HG03103 (cell line): Measurements from ENCODE around the gene GFM2.
A peak's percentile ranks its signal among the peaks of the same experiment; 100 is the strongest.
"Not testable (repeated sequence)": the region's sequence is repeated elsewhere in the genome, so short reads cannot be mapped to it uniquely, and the experiment has no call there.

Experiments used
- ATAC-seq: cut with Tn5 transposase; IDR thresholded peaks from one replicate; pipeline ENCODE4 v1.9.1; 2021; ENCODE audit warnings: low read depth; ENCODE audit not compliant: unreplicated experiment

The GFM2 gene, protein sequence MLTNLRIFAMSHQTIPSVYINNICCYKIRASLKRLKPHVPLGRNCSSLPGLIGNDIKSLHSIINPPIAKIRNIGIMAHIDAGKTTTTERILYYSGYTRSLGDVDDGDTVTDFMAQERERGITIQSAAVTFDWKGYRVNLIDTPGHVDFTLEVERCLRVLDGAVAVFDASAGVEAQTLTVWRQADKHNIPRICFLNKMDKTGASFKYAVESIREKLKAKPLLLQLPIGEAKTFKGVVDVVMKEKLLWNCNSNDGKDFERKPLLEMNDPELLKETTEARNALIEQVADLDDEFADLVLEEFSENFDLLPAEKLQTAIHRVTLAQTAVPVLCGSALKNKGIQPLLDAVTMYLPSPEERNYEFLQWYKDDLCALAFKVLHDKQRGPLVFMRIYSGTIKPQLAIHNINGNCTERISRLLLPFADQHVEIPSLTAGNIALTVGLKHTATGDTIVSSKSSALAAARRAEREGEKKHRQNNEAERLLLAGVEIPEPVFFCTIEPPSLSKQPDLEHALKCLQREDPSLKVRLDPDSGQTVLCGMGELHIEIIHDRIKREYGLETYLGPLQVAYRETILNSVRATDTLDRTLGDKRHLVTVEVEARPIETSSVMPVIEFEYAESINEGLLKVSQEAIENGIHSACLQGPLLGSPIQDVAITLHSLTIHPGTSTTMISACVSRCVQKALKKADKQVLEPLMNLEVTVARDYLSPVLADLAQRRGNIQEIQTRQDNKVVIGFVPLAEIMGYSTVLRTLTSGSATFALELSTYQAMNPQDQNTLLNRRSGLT

DNA sequence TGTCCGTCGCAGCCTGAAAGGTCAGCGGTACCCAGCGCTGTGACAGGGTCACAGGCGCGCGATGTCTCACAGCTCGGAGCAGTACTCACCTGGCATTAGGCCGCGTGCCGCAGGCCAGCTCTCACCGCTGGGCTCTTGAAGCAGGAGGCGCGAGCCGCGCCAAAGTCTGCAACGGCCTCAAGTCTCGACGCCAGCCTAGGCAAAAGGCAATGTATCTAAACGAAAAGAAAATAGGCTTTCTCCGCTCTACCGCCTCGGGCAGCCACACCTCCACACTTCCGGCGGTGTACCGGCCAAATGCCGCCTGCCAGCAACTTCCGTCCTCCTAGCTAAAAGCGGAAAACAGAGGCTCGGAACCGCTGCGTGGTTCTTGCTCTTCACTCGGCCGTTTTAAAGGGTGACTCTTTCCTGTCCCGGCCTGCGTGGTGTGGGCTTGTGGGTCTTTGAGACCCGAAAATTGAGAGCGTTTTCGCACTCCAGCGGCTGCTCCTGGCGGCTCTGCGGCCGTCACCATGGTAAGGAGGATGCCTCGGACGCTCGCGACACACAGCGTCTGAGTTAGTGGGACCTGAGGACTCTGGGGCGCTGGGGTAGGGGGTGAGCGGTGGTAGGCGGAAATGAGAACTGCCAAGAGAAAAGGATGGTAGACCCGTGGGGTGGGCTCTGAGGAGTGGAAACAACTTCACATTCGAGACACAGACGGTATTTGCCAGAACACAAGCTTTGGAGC is at the start of gene GFM2, which contains the start of gene NSA2:
Gene GFM2 (minus strand): TSS at position 269 of the 730 bp plus-strand sequence. CDS start 3,375 bp downstream, outside the sequence.
Gene NSA2 (plus strand): TSS at position 401 of the 730 bp plus-strand sequence. CDS start 112 bp downstream, at position 513.
- peak; percentile 76 for ATAC-seq

DNA sequence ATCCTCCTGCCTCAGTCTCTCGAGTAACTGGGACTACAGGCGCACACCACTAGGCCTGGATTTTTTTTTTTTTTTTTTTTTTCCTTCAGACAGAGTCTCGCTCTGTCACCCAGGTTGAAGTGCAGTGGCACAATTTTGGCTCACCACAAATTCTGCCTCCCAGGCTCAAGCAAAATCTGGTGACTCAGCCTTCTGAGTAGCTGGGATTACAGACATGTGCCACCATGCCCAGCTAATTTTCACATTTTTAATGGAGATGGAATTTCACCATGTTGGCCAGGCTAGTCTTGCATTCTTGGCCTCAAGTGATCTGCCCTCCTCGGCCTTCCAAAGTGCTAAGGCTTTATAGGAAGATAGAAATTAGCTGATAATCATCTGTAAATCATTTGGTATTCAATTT is 44.0 kb upstream of the GFM2 start:
- no peak for ATAC-seq

DNA sequence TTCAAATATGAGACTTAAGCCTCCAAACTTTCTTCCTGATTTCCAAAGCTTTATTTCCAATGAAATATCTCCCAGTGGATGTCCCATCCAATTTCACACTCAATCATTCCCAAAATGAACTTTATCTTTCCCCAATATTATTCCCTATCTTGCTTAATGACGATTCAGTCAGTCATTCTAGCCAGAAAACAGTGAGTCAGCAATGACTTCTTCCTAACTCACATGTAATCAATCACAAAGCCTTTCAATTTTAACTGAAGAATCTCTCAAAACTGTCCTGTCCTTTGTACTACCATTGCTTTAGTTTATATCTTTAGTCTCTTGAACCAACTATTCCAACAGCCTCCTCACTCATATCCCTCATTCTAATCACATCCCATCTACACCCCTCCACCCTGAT is 35.0 kb upstream of the GFM2 start:
- no peak for ATAC-seq

DNA sequence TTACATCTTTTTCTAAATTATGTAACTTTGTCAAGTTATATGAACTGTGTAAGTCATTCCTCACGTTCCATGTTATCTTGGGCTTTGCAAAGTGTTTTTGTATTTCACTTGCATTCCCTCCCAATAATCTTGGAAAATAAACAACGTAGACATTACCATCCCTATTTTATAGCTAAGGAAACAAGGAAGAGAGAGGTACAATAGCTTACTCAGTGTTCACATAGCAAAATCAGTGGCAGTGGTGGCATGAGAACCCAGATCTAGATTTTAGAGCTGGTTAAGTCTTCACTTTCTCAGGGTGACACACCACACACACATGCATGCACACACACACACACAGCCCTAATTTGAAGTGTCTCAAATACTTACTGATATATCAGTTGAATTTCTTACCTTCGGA is 34.3 kb upstream of the GFM2 start:
- no peak for ATAC-seq

DNA sequence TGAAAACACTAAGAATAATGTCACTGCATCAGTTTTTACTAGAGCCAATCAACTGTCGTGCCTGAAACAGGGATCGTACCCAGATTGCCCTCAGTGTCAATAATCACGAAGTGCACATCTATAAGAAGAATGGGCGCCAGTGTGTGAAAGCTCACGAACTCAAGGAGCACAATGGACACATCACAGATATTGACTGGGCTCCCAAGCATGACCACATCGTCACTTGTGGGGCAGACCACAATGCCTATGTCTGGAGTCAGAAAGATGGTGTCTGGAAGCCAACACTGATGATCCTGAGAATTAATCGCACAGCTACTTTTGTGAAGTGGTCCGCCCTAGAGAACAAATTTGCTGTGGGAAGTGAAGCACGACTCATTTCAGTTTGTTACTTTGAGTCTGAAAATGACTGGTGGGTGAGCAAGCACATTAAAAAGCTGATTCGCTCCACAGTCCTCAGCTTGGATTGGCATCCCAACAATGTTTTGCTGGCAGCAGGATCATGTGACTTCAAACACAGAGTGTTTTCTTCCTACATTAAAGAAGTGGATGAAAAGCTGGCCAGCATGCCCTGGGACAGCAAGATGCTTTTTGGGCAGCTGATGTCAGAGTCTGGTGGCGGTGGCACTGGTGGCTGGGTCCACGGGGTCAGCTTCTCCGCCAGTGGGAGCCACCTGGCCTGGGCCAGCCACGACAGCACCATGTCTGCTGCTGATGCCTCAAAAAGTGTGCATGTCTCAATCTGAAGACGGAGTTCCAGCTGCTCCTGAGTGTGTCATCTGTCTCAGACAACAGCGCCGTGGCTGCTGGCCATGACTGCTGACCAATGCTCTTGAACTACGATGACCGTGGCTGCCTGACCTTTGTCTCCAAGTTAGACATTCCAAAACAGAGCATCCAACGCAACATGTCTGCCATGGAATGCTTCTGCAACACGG is 32.3 kb upstream of the GFM2 start:
- no peak for ATAC-seq

DNA sequence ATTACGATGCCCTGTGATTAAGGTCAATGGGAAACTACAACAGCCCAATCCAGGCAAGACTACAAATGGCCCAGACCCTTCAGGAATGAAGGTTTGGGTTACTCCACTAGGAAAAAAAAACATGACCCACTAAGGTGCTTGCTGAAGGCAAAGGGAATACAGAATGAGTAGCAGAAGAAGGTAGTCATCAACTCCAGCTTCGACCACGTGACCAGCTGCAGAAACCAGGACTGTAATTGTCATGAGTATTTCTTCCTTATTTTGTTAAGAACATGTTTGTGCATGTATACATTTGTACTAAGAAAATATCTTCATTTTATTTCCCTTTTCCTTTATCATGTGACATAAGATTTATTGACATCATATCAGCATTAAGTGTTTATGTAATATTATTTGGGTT is 24.8 kb upstream of the GFM2 start:
- not testable (repeated sequence) for ATAC-seq

DNA sequence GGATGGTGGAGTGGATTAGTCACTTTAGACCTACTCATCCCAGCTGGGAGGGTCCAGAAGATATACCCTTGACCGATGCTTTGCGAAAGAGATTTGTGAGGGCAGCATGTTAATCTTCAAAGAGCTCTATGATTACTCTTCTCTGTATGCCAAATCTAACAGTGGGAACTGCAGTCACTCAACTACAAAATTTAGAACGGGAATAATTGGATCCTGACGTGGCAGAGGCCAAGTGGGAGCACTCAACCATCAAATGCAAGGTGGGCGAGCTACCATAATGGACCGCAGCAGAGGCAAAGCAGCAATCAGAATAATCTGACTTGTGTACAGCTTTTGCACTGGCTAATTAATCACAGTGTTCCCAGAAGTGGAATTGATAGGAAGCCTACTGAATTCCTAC is 20.5 kb upstream of the GFM2 start:
- no peak for ATAC-seq

DNA sequence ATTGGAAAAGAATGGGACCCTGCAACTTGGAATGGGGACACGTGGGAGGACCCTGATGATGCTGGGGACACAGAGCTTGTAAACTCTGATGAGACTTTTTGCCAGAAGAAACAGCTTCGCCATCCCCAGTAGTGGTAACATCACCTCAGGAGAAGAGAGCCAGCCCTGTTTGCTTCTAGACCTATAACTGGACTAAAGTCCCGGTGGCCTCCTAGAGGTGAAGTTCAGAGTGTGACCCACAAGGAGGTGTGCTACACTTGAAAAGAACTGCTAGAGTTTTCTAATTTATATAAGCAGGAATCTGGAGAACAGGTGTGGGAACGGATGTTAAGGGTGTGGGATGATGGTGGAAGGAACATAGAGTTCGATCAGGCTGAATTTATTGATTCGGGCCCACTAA is 19.9 kb upstream of the GFM2 start:
- no peak for ATAC-seq

DNA sequence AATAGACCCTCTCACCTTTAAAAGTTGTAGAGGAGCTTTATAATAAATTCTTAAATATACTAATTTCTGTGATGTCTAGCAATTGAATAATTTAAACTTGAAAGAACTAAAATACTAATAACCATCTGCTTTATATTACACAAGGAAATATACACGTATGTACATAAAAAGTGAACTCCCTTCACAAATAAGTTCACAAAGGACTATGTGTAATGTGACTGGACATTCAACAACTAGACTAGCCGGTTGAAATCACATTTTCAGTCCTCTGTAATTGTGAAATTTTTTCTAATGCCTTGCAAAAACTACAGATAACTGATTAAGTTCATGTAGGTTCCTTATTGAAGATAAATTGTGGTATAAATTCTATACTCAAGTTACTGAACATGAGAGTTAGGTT is 11.7 kb upstream of the GFM2 start:
- no peak for ATAC-seq

DNA sequence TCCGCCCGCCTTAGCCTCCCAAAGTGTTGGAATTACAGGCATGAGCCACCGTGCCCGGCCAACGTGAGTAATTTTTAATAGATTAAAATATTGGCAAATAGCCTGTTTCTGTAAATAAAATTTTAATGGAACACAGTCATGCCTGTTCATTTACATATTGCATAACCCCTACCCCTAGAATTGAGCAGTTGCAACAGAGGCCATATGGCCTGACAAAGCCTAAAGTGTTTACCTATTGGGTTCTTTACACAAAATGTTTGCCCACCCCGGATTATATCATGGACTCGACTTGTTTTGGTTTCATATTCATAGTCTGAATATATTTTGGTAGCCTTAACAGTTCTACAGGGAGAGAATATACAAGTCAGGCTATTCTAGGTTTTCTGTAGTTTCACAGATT is 5.4 kb upstream of the GFM2 start:
- ATAC-seq, result no peak

DNA sequence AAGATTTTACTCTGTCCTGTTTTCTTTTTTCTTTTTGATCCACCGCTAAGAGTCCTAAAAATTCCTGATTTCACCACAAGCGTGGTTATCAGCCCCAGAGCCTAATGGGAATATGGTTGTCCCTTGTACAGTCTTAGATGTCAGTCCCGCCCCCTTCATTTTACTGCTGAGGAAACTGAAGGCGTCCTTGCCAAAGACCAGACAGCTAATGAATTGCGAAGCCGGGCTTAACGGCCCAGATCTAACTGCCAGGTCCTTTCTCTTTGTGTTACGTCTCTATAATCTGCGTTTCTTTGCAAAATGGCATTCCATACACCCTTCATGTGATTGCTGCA is 629 bp upstream of the GFM2 start:
- ATAC-seq, result peak; percentile 16

DNA sequence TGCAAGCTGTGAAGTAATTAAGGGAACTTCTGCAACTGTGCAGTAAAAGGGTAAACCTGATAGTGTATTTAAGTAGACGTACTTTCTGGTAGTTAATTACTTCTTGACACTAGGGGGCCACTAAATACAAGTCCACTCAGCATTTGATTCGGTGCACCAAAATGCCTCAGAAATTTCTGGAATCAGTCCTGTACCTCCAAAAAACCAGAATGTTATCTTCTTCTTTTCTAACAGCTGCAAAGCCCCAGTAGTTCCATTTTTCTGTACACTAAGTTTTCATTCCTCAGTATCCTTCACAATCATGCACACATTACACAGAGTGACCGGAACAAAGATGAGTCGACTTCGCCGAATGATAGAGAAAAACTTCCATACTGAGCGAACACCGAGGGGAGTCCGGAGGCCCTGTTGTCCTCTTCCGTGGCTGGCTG is 484 bp downstream of the GFM2 start:
- peak; percentile 37 for ATAC-seq

DNA sequence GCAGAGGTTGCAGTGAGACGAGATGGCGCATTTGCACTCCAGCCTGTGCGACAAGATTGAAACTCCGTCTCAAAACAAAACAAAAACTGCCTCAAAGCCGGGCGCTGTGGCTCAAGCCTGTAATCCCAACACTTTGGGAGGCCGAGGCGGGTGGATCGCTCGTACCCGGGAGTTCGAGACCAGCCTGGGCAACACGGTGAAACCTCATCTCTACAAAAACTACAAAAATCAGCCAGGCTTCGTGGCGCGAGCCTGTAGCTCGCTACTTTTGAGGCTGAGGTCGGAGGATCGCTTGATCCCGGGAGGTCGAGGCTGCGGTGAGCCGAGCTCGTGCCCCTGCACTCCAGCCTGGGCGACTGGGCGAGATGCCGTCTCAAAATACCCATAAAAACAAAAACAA is 988 bp downstream of the GFM2 start:
- ATAC-seq, result no peak

DNA sequence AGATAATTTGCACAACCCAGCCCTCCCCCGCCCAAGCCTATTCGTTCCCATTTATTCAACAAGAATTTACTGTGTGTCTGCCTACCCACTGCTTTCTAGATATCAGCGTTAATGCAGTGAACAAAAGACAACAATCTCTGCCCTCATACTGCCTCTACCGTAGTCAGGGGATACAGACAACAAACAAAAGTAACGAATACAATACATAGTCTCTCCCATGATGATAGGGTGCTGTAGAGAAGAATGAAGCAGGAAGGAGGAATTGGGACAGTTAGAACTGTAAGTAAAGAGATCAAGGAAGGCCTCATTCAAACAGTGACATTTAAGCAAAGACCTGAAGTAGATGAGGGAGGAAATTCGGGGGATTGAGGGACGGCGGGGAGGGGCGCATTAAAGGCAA is 1.7 kb downstream of the GFM2 start:
- no peak for ATAC-seq

DNA sequence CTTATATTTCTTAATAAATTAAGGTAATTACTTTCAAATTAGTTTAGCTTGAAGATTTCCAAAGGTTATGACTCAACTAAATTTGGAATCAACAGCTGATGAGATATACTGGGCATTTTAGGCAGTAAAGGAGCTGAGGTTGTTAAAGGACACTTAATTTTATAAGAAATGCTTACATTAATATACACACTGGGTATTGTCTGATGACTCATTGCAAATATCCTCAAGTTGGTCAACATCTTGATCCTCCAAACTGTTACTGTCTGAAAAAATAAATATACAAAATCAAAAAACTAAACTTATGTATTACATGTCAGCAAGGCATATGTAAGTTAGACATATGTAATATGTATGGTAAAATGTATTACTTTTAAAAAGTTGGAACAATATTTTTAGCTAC is 3.4 kb downstream of the GFM2 start:
- no peak for ATAC-seq

DNA sequence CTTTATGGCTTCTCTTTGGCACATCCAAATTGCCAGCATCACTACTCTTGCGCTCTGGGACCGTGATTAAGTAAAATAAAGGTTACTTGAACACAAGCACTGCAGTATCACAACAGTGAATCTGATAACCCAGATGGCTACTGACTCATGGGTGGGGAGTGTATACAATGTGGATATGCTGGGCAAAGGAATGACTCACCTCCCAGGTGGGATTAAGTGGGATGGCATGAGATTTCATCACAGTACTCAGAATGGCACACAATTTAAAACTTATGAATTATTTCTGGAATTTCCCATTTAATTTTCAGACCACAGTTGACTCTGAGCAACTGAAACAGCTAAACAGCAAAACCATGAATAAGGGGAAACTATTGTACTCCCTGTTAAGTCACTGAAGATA is 4.3 kb downstream of the GFM2 start:
- ATAC-seq, result no peak

DNA sequence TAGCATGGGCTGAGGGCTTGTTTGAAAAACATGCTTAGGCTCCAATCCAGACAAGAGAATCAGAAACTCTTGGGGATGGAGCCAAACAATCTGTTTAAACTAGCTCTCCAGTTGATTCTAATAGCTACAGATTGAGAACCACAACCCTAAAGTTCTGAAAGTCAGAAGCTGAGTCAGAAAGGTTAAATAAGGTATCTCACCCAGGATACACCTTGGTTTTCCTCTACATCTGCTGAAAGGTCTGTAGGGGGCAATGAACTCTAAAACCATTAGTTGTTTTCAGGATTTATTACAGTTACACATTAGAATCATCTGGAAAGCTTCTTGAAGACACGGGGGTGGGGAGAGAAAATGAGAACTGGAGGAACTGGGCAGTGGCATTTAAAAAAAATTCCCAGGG is 5.7 kb downstream of the GFM2 start:
- ATAC-seq, result no peak

DNA sequence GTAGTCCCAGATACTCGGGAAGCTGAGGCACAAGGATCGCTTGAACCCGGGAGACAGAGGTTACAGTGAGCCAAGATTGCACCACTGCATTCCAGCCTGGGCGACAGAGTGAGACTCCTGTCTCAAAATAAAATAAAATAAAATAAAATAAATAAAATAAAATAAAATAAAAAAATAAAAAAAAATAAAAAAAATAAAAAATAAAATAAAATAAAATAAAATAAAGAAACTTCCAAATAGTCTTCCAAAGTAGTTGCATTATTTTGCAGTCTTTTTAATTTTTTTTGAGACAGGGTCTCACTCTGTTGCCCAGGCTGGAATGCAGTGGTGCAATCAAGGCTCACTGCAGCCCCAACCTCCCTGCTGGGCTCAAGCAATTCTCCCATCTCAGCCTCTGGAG is 18.2 kb downstream of the GFM2 start:
- ATAC-seq, result not testable (repeated sequence)

DNA sequence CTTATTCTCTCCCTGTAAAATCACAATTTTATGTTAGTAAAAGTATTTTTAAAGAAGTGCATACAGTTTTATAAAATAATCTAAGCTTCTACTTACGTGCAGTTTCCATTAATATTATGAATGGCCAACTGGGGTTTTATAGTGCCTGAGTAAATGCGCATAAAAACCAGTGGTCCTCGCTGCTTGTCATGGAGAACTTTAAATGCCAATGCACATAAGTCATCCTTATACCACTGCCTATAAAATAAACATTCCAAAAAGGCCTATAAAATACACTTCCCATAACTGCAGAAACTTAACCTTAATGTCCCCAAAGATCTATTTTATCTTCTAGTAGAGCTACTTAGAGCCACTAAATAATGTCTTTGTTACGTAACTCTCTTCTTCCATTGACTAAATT is 28.5 kb downstream of the GFM2 start:
- ATAC-seq, result no peak

DNA sequence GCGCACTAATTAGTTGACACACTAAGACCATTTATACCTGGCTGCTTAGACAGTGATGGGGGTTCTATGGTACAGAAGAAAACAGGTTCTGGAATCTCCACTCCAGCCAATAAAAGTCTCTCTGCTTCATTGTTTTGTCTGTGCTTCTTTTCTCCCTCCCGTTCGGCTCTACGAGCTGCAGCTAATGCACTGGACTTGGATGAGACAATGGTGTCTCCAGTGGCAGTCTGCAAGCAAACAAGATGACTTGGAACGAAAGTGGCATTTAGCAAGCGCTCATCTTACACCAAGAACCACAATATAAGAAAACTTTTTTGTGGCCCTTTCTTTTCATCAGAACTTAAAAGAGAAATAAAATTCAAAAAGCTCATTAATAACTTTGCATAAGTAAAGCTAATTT is 30.2 kb downstream of the GFM2 start:
- no peak for ATAC-seq
